GM12878 (cell line): ENCODE data around the gene PIK3C2B. TPM values are rescaled to one million over a fixed set of nuclear protein-coding genes. Genes with fewer than 3 reads are reported as not detected.

Experiments used
- ATAC-seq: fragments of 200-7000 bp; cut with Tn5 transposase; 3 replicates; pipeline ENCODE4 v1.9.1; 2020; ENCODE audit warnings: mild to moderate bottlenecking, moderate library complexity
- BruUV-seq: library from RNA; stranded (reverse); fragments of 400-500 nt; replicated peaks from 2 replicates; lab custom pipeline; 2021; lab: Mats Ljungman, UMichigan
- CTCF ChIA-PET: fragments of 300-600 bp; sonication (Branson Sonifier 250); formaldehyde crosslinking; extraction: SDS; loops from one replicate; lab custom pipeline; 2021; ENCODE audit warnings: inconsistent platforms; lab: Yijun Ruan, JAX
- POLR2A ChIA-PET: fragments of 350-600 bp; formaldehyde crosslinking; extraction: SDS; loops from one replicate; lab custom pipeline; 2021; ENCODE audit warnings: inconsistent platforms; lab: Charles Lee
- RAD21 ChIA-PET: fragments of 300-600 bp; sonication (Branson Sonifier 250); formaldehyde crosslinking; loops from one replicate; lab custom pipeline; 2023; ENCODE audit warnings: antibody characterized with exemption; ENCODE audit not compliant: unreplicated experiment; lab: Charles Lee
- SMC1A ChIA-PET: fragments of 300-600 bp; sonication (Branson Sonifier 250); formaldehyde crosslinking; loops from one replicate; lab custom pipeline; 2023; ENCODE audit not compliant: unreplicated experiment, uncharacterized antibody; lab: Charles Lee
- DNase-seq: peaks from one replicate; pipeline ENCODE4 v3.0.0-alpha.2; 2011; ENCODE audit warnings: low read depth, low spot score
- FAIRE-seq: peaks from 3 replicates; lab custom pipeline; 2011; peaks lifted over from hg19 to GRCh38; lab: Jason Lieb, UNC
- H2AFZ ChIP-seq: 2 replicates; pipeline ENCODE4 v1.6.0; 2011; ENCODE audit warnings: low read depth, low read length, control low read depth; ENCODE audit not compliant: control insufficient read depth
- H3K27ac ChIP-seq: 2 replicates; pipeline ENCODE4 v1.5.1; 2011; ENCODE audit warnings: control low read depth; ENCODE audit not compliant: control insufficient read depth, insufficient read depth
- H3K27me3 ChIP-seq, 2 experiments: replicated peaks in 1 of 2; 2 replicates each; pipeline versions ENCODE4 v1.6.0 to v1.6.1; 2011; ENCODE audit warnings: low read length in 1 of 2; ENCODE audit not compliant: control insufficient read depth in 2 of 2, insufficient read depth in 2 of 2
- H3K36me3 ChIP-seq, 2 experiments: 2 replicates each; pipeline ENCODE4 v1.5.1; 2011; ENCODE audit warnings: low read length in 1 of 2; ENCODE audit not compliant: control insufficient read depth in 2 of 2, insufficient read depth in 2 of 2
- H3K4me1 ChIP-seq: 2 replicates; pipeline ENCODE4 v1.6.1; 2011; ENCODE audit warnings: mild to moderate bottlenecking, low read length, moderate library complexity, mixed read lengths; ENCODE audit not compliant: control insufficient read depth, insufficient read depth
- H3K4me2 ChIP-seq: 2 replicates; pipeline ENCODE4 v1.6.0; 2011; ENCODE audit warnings: control low read depth; ENCODE audit not compliant: control insufficient read depth, insufficient read depth
- H3K4me3 ChIP-seq: fragments of 200-600 bp; sonication (generic); 2 replicates; pipeline ENCODE4 v1.5.1; 2016
- H3K79me2 ChIP-seq: 2 replicates; pipeline ENCODE4 v1.6.0; 2011; ENCODE audit warnings: low read length; ENCODE audit not compliant: control insufficient read depth, insufficient read depth
- H3K9ac ChIP-seq: 2 replicates; pipeline ENCODE4 v1.8.0; 2011; ENCODE audit warnings: low read length, control low read depth, mixed read lengths; ENCODE audit not compliant: control insufficient read depth, insufficient read depth
- H3K9me3 ChIP-seq: replicated peaks from 3 replicates; pipeline ENCODE4 v1.5.1; 2011; ENCODE audit warnings: mild to moderate bottlenecking, low read length; ENCODE audit not compliant: control insufficient read depth, insufficient read depth
- H4K20me1 ChIP-seq: 2 replicates; pipeline ENCODE4 v1.6.0; 2011; ENCODE audit not compliant: control insufficient read depth, insufficient read depth
- ATF3 ChIP-seq: IDR thresholded peaks from 2 replicates; pipeline ENCODE4 v1.6.1; 2011; ENCODE audit warnings: low read depth, mild to moderate bottlenecking, low read length, moderate library complexity, borderline replicate concordance; ENCODE audit errors: extremely low read depth
- BCL3 ChIP-seq: IDR thresholded peaks from 2 replicates; pipeline ENCODE4 v1.6.1; 2011; ENCODE audit warnings: borderline replicate concordance, low read depth, mild to moderate bottlenecking, moderate library complexity, low read length; ENCODE audit not compliant: insufficient read depth, poor library complexity, severe bottlenecking
- IKZF2 ChIP-seq, 2 experiments: fragments of 450-650 bp; IDR thresholded peaks; 2 replicates each; pipeline ENCODE4 v1.6.1; 2017; ENCODE audit warnings: mild to moderate bottlenecking in 2 of 2, moderate library complexity in 2 of 2
- LARP7 ChIP-seq: fragments of 450-650 bp; IDR thresholded peaks from 2 replicates; pipeline ENCODE4 v1.6.1; 2017; ENCODE audit warnings: mild to moderate bottlenecking
- MEF2B ChIP-seq: fragments of 450-650 bp; IDR thresholded peaks from 2 replicates; pipeline ENCODE4 v1.6.1; 2018; ENCODE audit warnings: mild to moderate bottlenecking, moderate library complexity; ENCODE audit not compliant: partially characterized antibody, poor library complexity, severe bottlenecking
- MLLT1 ChIP-seq: fragments of 450-650 bp; IDR thresholded peaks from 2 replicates; pipeline ENCODE4 v1.6.1; 2016; ENCODE audit warnings: mild to moderate bottlenecking
- NBN ChIP-seq: fragments of 450-650 bp; IDR thresholded peaks from 2 replicates; pipeline ENCODE4 v1.6.1; 2016
- NFIC ChIP-seq: IDR thresholded peaks from 2 replicates; pipeline ENCODE4 v1.6.1; 2012; ENCODE audit warnings: low read depth, mild to moderate bottlenecking, inconsistent platforms, low read length, moderate library complexity
- PBX3 ChIP-seq: IDR thresholded peaks from 2 replicates; pipeline ENCODE4 v1.6.1; 2011; ENCODE audit warnings: mild to moderate bottlenecking, low read depth, low read length, moderate library complexity; ENCODE audit not compliant: insufficient replicate concordance
- RAD21 ChIP-seq: IDR thresholded peaks from 2 replicates; pipeline ENCODE4 v1.6.1; 2011; ENCODE audit warnings: mild to moderate bottlenecking, low read depth, low read length, moderate library complexity; ENCODE audit not compliant: insufficient read depth
- SIN3A ChIP-seq: IDR thresholded peaks from 2 replicates; pipeline ENCODE4 v1.6.1; 2012; ENCODE audit warnings: low read depth, low read length, improper control_type of control experiment
- SMAD1 ChIP-seq: fragments of 450-650 bp; IDR thresholded peaks from 2 replicates; pipeline ENCODE4 v1.6.1; 2018; ENCODE audit warnings: mild to moderate bottlenecking, low read depth; ENCODE audit not compliant: partially characterized antibody
- WRNIP1 ChIP-seq: IDR thresholded peaks from 2 replicates; pipeline ENCODE4 v1.6.1; 2011; ENCODE audit warnings: low read depth, low read length, improper control_type of control experiment, borderline replicate concordance
- ZNF592 ChIP-seq: fragments of 450-650 bp; IDR thresholded peaks from 2 replicates; pipeline ENCODE4 v1.6.1; 2017; ENCODE audit warnings: mild to moderate bottlenecking, moderate library complexity
- WGBS: methylation state at CpG from one replicate; pipeline ENCODE4 v1.1.6; 2016; ENCODE audit warnings: low lambda C conversion rate; ENCODE audit not compliant: insufficient replicate concordance, insufficient coverage; ENCODE audit errors: missing lambda C conversion rate; 5-methylcytosine and 5-hydroxymethylcytosine counted together
- in situ Hi-C: fragments of 300-500 bp; cut with MboI; formaldehyde crosslinking; loops from 9 replicates; pipeline ENCODE4 v1.14.3; 2018; ENCODE audit warnings: mixed read lengths
- intact Hi-C: fragments of 100-400 bp; cut with micrococcal nuclease; formaldehyde crosslinking; loops from one replicate; pipeline ENCODE4 v1.14.2; 2022; ENCODE audit not compliant: unreplicated experiment
- polyA plus RNA-seq, 11 experiments: library from polyadenylated mRNA; depleted of rRNA in 4 of 11; unstranded in 6 of 11; stranded (reverse) in 5 of 11; fragments of >200 nt; fragmentation: Nextera tagmentation in 4 of 11; fragmentation: Illumina TruSeq in 1 of 11; extraction: Ambion mirVana in 4 of 11; extraction: Trizol in 1 of 11; gene quantifications; 1 replicate in 1 of 11; 2 replicates in 10 of 11; pipeline versions ENCODE4 v1.2.1 to v1.2.3, GENCODE V29; 2011 to 2016; ENCODE audit warnings: inconsistent platforms in 2 of 11, missing spikeins in 2 of 11, low read depth in 1 of 11
- total RNA-seq, 4 experiments: library from RNA; depleted of rRNA in 3 of 4; stranded (reverse); fragments of >200 nt in 3 of 4; fragmentation: Illumina TruSeq in 1 of 4; extraction: Trizol in 1 of 4; gene quantifications; 2 replicates each; pipeline versions ENCODE4 v1.2.1 to v1.2.3, GENCODE V29; 2013 to 2021

PIK3C2B gene
- total and polyA plus RNA-seq, 10 of the 15 experiments (the other 5 are each of a cell fraction or from before 2014, with no cell fraction given), result 2.2 to 38.1 (median 11.4) TPM

- Histone ChIP-seq H3K27me3 (no peaks in the 10 kb centered on the region), H4K20me1 (no peaks in the 10 kb centered on the region), H3K9me3 (no peaks in the 10 kb centered on the region), H3K36me3 (peaks cover 18 to 33% of the 10 kb centered on the region in 2 experiments), H3K4me3 (no peak overlapping the region), H2AFZ (no peak overlapping the region), H3K4me2 (peak overlapping the region; percentile 69), H3K4me1 (peaks cover 23% of the 10 kb centered on the region), H3K27ac (peak overlapping the region; percentile 59), H3K9ac (no peak overlapping the region), H3K79me2 (no peaks in the 10 kb centered on the region; the same call in 1 of the 2 replicates)
- ChIA-PET SMC1A (interaction anchor here (0.6 to 5.5 kb wide), 17 partner anchors 9 to 276 kb away, joined by 3 to 42 read pairs (median 5); partner anchors contain the start of gene MDM4), RAD21 (interaction anchor here (0.6 to 2.3 kb wide), 17 partner anchors 10 to 276 kb away, joined by 3 to 22 read pairs (median 5); partner anchors contain the start of genes MDM4 and PIK3C2B), POLR2A (interaction anchor here (0.6 to 1.9 kb wide), 12 partner anchors 14 to 81 kb away, joined by 3 to 11 read pairs (median 4); partner anchors contain the start of gene MDM4), CTCF (interaction anchor here (0.8 to 2.0 kb wide), 13 partner anchors 9 to 276 kb away, joined by 3 to 14 read pairs (median 4); partner anchors contain the start of gene MDM4)
- in situ Hi-C loops, result no loop called here
- intact Hi-C loops, result loop anchor here (2.0 kb wide), 2 partner anchors 14 kb away; partner anchors contain the start of gene MDM4
- FAIRE-seq (peak; percentile 95), ATAC-seq (peak; percentile 96), DNase-seq (peak; percentile 87)
- 7% methylated on average over 1 of the region's 1 CpG for WGBS
- BruUV-seq, result no TSS peak
- TF ChIP-seq WRNIP1, result no peak
- TF ChIP-seq BCL3, result no peak
- peak; percentile 47 for TF ChIP-seq PBX3
- TF ChIP-seq IKZF2 (IDR thresholded peaks at IDR 0.05), result peak; percentile 90 to 92
- no peak for TF ChIP-seq SIN3A
- TF ChIP-seq MLLT1, result peak; percentile 71; the same call in 1 of the 2 replicates
- peak; percentile 28 for TF ChIP-seq MEF2B
- no peak for TF ChIP-seq RAD21
- no peak for TF ChIP-seq SMAD1
- TF ChIP-seq NFIC, result peak; percentile 88
- TF ChIP-seq ZNF592, result no peak
- TF ChIP-seq NBN, result peak; percentile 96
- no peak for TF ChIP-seq ATF3
- TF ChIP-seq LARP7, result no peak
Measured at GRCh38 chr1:204530932-204531331, 36.3 kb upstream of the PIK3C2B start.
